ENCODE results near the gene PPIE.

- no peak for TF ChIP-seq ZFX (IDR thresholded peaks at IDR 0.05; ENCODE audit: borderline replicate concordance)
- TF ChIP-seq, protein P1, sequence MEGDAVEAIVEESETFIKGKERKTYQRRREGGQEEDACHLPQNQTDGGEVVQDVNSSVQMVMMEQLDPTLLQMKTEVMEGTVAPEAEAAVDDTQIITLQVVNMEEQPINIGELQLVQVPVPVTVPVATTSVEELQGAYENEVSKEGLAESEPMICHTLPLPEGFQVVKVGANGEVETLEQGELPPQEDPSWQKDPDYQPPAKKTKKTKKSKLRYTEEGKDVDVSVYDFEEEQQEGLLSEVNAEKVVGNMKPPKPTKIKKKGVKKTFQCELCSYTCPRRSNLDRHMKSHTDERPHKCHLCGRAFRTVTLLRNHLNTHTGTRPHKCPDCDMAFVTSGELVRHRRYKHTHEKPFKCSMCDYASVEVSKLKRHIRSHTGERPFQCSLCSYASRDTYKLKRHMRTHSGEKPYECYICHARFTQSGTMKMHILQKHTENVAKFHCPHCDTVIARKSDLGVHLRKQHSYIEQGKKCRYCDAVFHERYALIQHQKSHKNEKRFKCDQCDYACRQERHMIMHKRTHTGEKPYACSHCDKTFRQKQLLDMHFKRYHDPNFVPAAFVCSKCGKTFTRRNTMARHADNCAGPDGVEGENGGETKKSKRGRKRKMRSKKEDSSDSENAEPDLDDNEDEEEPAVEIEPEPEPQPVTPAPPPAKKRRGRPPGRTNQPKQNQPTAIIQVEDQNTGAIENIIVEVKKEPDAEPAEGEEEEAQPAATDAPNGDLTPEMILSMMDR (IDR thresholded peaks at IDR 0.05), result no peak
These were observed 6.0 kb upstream of the PPIE start for GRCh38 chr1:39732730-39733129.

Data from 22Rv1 (cell line).